HFFc6 (cell line): ENCODE results near the gene MYT1. TPM values are rescaled to one million over a fixed set of nuclear protein-coding genes. Genes with fewer than 3 reads are reported as not detected.
"Not testable (repeated sequence)": the region's sequence is repeated elsewhere in the genome, so short reads cannot be mapped to it uniquely, and the experiment has no call there.

Source experiments
- DNase-seq: peaks from one replicate; pipeline ENCODE4 v3.0.0-alpha.2; 2018
- H3K27ac Mint-ChIP-seq: 2 replicates; pipeline ENCODE4 v1.8.0; 2020; ENCODE audit warnings: mild to moderate bottlenecking, mixed read lengths
- H3K27me3 Mint-ChIP-seq: 2 replicates; pipeline ENCODE4 v1.8.0; 2021; ENCODE audit warnings: mild to moderate bottlenecking, moderate library complexity, mixed read lengths; ENCODE audit not compliant: insufficient read depth
- H3K36me3 Mint-ChIP-seq: 2 replicates; pipeline ENCODE4 v1.8.0; 2021; ENCODE audit warnings: low read depth, mixed read lengths
- H3K4me1 Mint-ChIP-seq: 2 replicates; pipeline ENCODE4 v1.8.0; 2020; ENCODE audit warnings: low read depth, mixed read lengths
- H3K4me3 Mint-ChIP-seq: 2 replicates; pipeline ENCODE4 v1.8.0; 2020; ENCODE audit warnings: mild to moderate bottlenecking, moderate library complexity, mixed read lengths
- H3K9me3 Mint-ChIP-seq: 2 replicates; pipeline ENCODE4 v1.8.0; 2020; ENCODE audit warnings: mild to moderate bottlenecking, mixed read lengths
- total RNA-seq, 6 experiments: library from RNA; stranded (reverse); fragmentation: NEBNext Ultra II Directional; extraction: Animal tissue kit (Norgen Biotek cat#: 25700); gene quantifications; 2 replicates in 1 of 6; 3 replicates in 5 of 6; pipeline ENCODE4 v1.2.3, GENCODE V29; 2021
- TF ChIP-seq, protein P1 (sequence below): fragments of 200-600 bp; sonication (generic); IDR thresholded peaks from 2 replicates; pipeline ENCODE4 v1.5.0; 2021; ENCODE audit warnings: antibody characterized with exemption, mild to moderate bottlenecking

The MYT1 gene
- total RNA-seq, 6 experiments from 2014 or later: not detected

DNA sequence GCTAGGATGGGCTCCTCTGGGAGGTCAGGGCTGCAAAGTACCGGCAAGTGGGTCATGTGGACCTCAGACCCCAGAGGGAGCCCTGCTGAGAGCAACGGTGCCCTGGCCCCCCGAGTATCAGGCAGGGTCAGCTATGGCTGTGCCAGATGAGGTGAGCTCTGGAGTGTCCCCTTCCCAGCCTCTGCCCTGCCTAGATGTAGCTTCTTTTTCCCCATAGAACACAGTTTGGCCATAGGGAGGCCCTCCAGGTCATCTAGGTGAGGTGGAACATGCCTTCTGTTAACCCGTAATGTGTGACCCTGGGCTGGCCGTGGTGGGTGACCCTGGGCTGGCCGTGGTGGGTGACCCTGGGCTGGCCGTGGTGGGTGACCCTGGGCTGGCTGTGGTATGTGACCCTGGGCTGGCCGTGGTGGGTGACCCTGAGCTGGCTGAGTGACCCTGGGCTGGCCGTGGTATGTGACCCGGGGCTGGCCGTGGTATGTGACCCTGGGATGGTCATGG lies 70.1 kb downstream of the MYT1 start:
- H3K4me3 Mint-ChIP-seq: no peak overlapping the region
- H3K9me3 Mint-ChIP-seq: no peaks in the 10 kb centered on the region
- peaks cover 13% of the 10 kb centered on the region; the same call in 1 of the 2 replicates for H3K27me3 Mint-ChIP-seq

DNA sequence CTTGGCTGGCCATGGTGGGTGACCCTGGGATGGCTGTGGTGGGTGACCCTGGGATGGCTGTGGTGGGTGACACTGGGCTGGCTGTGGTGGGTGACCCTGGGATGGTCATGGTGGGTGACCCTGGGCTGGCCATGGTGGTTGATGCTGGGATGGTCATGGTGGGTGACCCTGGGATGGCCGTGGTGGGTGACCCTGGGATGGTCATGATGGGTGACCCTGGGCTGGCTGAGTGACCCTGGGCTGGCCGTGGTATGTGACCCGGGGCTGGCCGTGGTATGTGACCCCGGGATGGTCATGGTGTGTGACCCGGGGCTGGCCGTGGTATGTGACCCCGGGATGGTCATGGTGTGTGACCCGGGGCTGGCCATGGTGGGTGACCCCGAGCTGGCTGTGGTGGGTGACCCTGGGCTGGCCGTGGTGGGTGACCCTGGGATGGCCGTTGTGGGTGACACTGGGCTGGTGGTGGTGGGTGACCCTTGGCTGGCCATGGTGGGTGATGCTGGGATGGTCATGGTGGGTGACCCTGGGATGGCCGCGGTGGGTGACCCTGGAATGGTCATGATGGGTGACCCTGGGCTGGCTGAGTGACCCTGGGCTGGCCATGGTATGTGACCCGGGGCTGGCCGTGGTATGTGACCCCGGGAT lies 70.8 kb downstream of the MYT1 start:
- not testable (repeated sequence) for H3K9me3 Mint-ChIP-seq, DNase-seq, H3K4me1 Mint-ChIP-seq, H3K4me3 Mint-ChIP-seq, H3K27ac Mint-ChIP-seq, H3K36me3 Mint-ChIP-seq
- H3K27me3 Mint-ChIP-seq: peaks cover 15% of the 10 kb centered on the region; the same call in 1 of the 2 replicates

More for the DNA sequence above, 70.1 kb downstream of the MYT1 start:
- Mint-ChIP-seq H3K36me3 (no peaks in the 10 kb centered on the region), H3K27ac (no peak overlapping the region), H3K4me1 (no peaks in the 10 kb centered on the region)
- TF ChIP-seq, protein P1, sequence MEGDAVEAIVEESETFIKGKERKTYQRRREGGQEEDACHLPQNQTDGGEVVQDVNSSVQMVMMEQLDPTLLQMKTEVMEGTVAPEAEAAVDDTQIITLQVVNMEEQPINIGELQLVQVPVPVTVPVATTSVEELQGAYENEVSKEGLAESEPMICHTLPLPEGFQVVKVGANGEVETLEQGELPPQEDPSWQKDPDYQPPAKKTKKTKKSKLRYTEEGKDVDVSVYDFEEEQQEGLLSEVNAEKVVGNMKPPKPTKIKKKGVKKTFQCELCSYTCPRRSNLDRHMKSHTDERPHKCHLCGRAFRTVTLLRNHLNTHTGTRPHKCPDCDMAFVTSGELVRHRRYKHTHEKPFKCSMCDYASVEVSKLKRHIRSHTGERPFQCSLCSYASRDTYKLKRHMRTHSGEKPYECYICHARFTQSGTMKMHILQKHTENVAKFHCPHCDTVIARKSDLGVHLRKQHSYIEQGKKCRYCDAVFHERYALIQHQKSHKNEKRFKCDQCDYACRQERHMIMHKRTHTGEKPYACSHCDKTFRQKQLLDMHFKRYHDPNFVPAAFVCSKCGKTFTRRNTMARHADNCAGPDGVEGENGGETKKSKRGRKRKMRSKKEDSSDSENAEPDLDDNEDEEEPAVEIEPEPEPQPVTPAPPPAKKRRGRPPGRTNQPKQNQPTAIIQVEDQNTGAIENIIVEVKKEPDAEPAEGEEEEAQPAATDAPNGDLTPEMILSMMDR: no peak
- DNase-seq: no peak

GRCh38 chr20:64236137-64237088 lies 72.2 kb downstream of the MYT1 start:
- Mint-ChIP-seq H3K27ac (no peak overlapping the region), H3K4me3 (no peak overlapping the region), H3K9me3 (no peaks in the 10 kb centered on the region), H3K36me3 (no peaks in the 10 kb centered on the region), H3K27me3 (peaks cover 15% of the 10 kb centered on the region; the same call in 1 of the 2 replicates), H3K4me1 (no peaks in the 10 kb centered on the region)
- no peak for DNase-seq
- TF ChIP-seq, protein P1: no peak

DNA sequence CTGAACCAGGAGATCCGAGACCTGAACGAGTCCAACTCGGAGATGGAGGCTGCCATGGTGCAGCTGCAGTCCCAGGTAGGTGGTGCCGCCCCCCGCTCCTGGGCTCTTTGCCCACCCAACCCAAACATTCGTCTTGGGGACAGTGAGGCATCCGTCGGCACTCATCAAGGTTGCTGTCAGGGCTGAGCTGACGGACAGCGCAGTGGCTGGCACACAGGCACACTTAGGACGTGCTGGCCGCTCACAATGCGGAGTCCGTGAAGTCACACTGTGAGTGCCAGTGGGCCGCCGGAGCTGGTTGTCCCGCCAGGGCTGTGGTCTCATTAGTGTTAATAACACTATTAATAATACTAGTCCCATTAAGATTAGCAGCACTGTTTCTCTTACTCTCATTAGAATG lies 73.1 kb downstream of the MYT1 start:
- TF ChIP-seq, protein P1: no peak
- Mint-ChIP-seq H3K4me3 (no peak overlapping the region), H3K4me1 (no peaks in the 10 kb centered on the region), H3K27me3 (peaks cover 16% of the 10 kb centered on the region; the same call in 1 of the 2 replicates), H3K36me3 (no peaks in the 10 kb centered on the region), H3K27ac (no peak overlapping the region), H3K9me3 (no peaks in the 10 kb centered on the region)
- DNase-seq: no peak

DNA sequence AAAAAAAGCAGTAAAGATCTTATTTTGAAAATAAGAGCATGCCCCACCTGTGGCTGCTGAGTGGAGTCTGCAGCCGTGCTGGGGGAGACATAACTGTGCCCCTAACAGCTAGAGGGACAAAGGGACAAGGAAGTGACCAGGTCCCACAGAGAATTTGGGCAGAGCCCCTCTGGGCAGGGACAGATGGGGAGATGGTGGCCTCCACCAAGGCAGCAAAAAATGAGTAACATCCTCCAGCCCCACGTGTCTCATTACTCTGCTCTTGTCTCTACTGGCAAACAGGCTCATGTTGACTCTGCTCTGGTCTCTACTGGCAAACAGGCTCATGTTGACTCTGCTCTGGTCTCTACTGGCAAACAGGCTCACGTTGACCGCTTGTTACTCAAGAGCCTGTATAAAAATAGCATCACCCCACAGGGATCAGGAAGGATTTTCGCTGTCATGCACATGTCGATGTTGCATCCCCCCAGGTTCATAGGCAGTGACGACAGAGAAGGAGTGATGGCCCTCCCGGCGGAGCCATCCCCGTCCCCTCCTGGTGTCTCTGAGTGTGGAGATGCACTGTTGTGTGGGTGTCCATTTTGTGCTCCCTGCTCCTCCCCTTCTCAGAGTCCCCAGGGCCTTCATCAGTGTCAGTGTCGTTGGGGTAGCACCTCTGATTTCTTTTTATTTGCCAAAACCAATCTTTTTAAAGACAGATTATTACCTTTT lies 74.0 kb downstream of the MYT1 start:
- TF ChIP-seq, protein P1: no peak
- no peak for DNase-seq
- no peaks in the 10 kb centered on the region for H3K9me3 Mint-ChIP-seq
- no peaks in the 10 kb centered on the region for H3K36me3 Mint-ChIP-seq
- peaks cover 25% of the 10 kb centered on the region for H3K27me3 Mint-ChIP-seq
- H3K4me3 Mint-ChIP-seq: no peak overlapping the region
- H3K4me1 Mint-ChIP-seq: no peaks in the 10 kb centered on the region
- H3K27ac Mint-ChIP-seq: no peak overlapping the region
